NCI-H187 treated with DMSO at 0.1 percent for 48 hours (cell line): ENCODE measurements around the gene MATN4.

Experiments used
- DNase-seq: peaks from one replicate; lab custom pipeline; 2025; lab: John Stamatoyannopoulos, UW

The MATN4 gene

GRCh38 chr20:45315672-45316071 is 7.6 kb upstream of the MATN4 start:
- no peak for DNase-seq

GRCh38 chr20:45313943-45314342 is 5.8 kb upstream of the MATN4 start:
- DNase-seq = no peak

- no peak for DNase-seq
Observed at GRCh38 chr20:45313065-45313695, 5.1 kb upstream of the MATN4 start.

GRCh38 chr20:45312241-45312640 is 4.1 kb upstream of the MATN4 start:
- no peak for DNase-seq

GRCh38 chr20:45311589-45312211 is 3.6 kb upstream of the MATN4 start:
- no peak for DNase-seq

GRCh38 chr20:45309075-45309474 is 976 bp upstream of the MATN4 start:
- DNase-seq = no peak

GRCh38 chr20:45307076-45307640 is 941 bp downstream of the MATN4 start:
- no peak for DNase-seq

- DNase-seq = no peak
Observed at GRCh38 chr20:45306431-45306982, 1.6 kb downstream of the MATN4 start, which contains the start of gene RBPJL. Gene RBPJL (plus strand): TSS chr20:45306840. CDS start chr20:45306923, 83 bp downstream.

GRCh38 chr20:45305262-45305661 is 2.8 kb downstream of the MATN4 start:
- no peak for DNase-seq

- no peak for DNase-seq
Observed at GRCh38 chr20:45304464-45304999, 3.6 kb downstream of the MATN4 start.

- DNase-seq = no peak
Observed at GRCh38 chr20:45303586-45304463, 4.3 kb downstream of the MATN4 start.

GRCh38 chr20:45301824-45302271 is 6.3 kb downstream of the MATN4 start:
- DNase-seq = no peak

GRCh38 chr20:45300961-45301360 is 7.1 kb downstream of the MATN4 start:
- no peak for DNase-seq

- DNase-seq = no peak
Observed at GRCh38 chr20:45299786-45300185, 8.3 kb downstream of the MATN4 start.

GRCh38 chr20:45297786-45298497 is 10.2 kb downstream of the MATN4 start:
- no peak for DNase-seq

- no peak for DNase-seq
Observed at GRCh38 chr20:45294659-45295058, 13.4 kb downstream of the MATN4 start.

- no peak for DNase-seq
Observed at GRCh38 chr20:45294003-45294368, 14.1 kb downstream of the MATN4 start.

- no peak for DNase-seq
Observed at GRCh38 chr20:45293041-45294002, 14.8 kb downstream of the MATN4 start.

- DNase-seq = no peak
Observed at GRCh38 chr20:45292343-45292742, 15.8 kb downstream of the MATN4 start.

GRCh38 chr20:45291526-45291925 is 16.6 kb downstream of the MATN4 start:
- no peak for DNase-seq
